Common myeloid progenitor, CD34-positive (primary cell): ENCODE measurements around the gene SSBP3.
"Not testable (repeated sequence)": the region's sequence is repeated elsewhere in the genome, so short reads cannot be mapped to it uniquely, and the experiment has no call there.

ENCODE experiments used
- CTCF ChIA-PET: fragments of 350-600 bp; sonication (Branson Sonifier 250); formaldehyde crosslinking; loops from one replicate; lab custom pipeline; 2021; ENCODE audit warnings: antibody characterized with exemption; lab: Charles Lee
- POLR2A ChIA-PET: fragments of 350-600 bp; sonication (Branson Sonifier 250); formaldehyde crosslinking; loops from one replicate; lab custom pipeline; 2021; ENCODE audit warnings: antibody characterized with exemption; lab: Charles Lee
- DNase-seq, 3 donors: peaks; one replicate each; pipeline versions ENCODE4 v3.0.0 to v3.0.0-alpha.2; 2013
- H3K27ac ChIP-seq, 2 experiments: 1 replicate in 1 of 2; 2 replicates in 1 of 2; pipeline ENCODE4 v1.7.0; 2013; ENCODE audit warnings: inconsistent platforms in 2 of 2, low read length in 2 of 2, mild to moderate bottlenecking in 2 of 2, low read depth in 1 of 2, moderate library complexity in 1 of 2; ENCODE audit not compliant: severe bottlenecking in 2 of 2, insufficient read depth in 1 of 2, poor library complexity in 1 of 2
- H3K27me3 ChIP-seq, 5 experiments: replicated peaks in 2 of 5; 1 replicate in 3 of 5; 2 replicates in 2 of 5; pipeline versions ENCODE4 v1.6.1 to v1.7.0; 2013; ENCODE audit warnings: low read length in 4 of 5, mild to moderate bottlenecking in 2 of 5, moderate library complexity in 2 of 5, inconsistent platforms in 1 of 5; ENCODE audit not compliant: insufficient read depth in 5 of 5, control insufficient read depth in 4 of 5
- H3K36me3 ChIP-seq, 4 experiments: 1 replicate in 2 of 4; 2 replicates in 2 of 4; pipeline versions ENCODE4 v1.6.1 to v1.7.0; 2013; ENCODE audit warnings: low read length in 3 of 4, control low read depth in 1 of 4, mild to moderate bottlenecking in 1 of 4; ENCODE audit not compliant: control insufficient read depth in 4 of 4, insufficient read depth in 4 of 4
- H3K4me1 ChIP-seq, 4 experiments: 1 replicate in 3 of 4; 2 replicates in 1 of 4; pipeline versions ENCODE4 v1.6.1 to v1.7.1; 2013; ENCODE audit warnings: low read length in 3 of 4, mild to moderate bottlenecking in 3 of 4, control low read depth in 1 of 4, inconsistent platforms in 1 of 4, moderate library complexity in 1 of 4; ENCODE audit not compliant: control insufficient read depth in 4 of 4, insufficient read depth in 4 of 4; ENCODE audit errors: control extremely low read depth in 1 of 4
- H3K4me3 ChIP-seq, 7 experiments: 1 replicate in 4 of 7; 2 replicates in 3 of 7; pipeline versions ENCODE4 v1.5.1 to v1.7.0; 2013; ENCODE audit warnings: mild to moderate bottlenecking in 7 of 7, low read length in 6 of 7, moderate library complexity in 6 of 7, inconsistent platforms in 2 of 7, low read depth in 2 of 7, control low read depth in 1 of 7; ENCODE audit not compliant: insufficient read depth in 4 of 7, control insufficient read depth in 1 of 7; ENCODE audit errors: extremely low read depth in 1 of 7
- H3K9me3 ChIP-seq, 5 experiments: 1 replicate in 4 of 5; 2 replicates in 1 of 5; pipeline versions ENCODE4 v1.6.1 to v1.7.1; 2013; ENCODE audit warnings: low read length in 4 of 5, mild to moderate bottlenecking in 2 of 5, inconsistent platforms in 1 of 5, low read depth in 1 of 5, moderate library complexity in 1 of 5; ENCODE audit not compliant: control insufficient read depth in 4 of 5, insufficient read depth in 2 of 5; ENCODE audit errors: control extremely low read depth in 1 of 5
- WGBS: methylation state at CpG from one replicate; pipeline ENCODE4 v1.1.5; 2013; ENCODE audit not compliant: insufficient coverage; 5-methylcytosine and 5-hydroxymethylcytosine counted together

SSBP3 gene

GRCh38 chr1:54234284-54234683, 171.9 kb downstream of the SSBP3 start:
- ChIA-PET CTCF (interaction anchor here (0.9 kb wide), 1 partner anchor 127 kb away, joined by 4 read pairs; no protein-coding TSS in a partner anchor), POLR2A (no interaction called here)
- H3K27me3 ChIP-seq = no peaks in the 10 kb centered on the region
- no peak overlapping the region for H3K4me3 ChIP-seq
- DNase-seq = no peak
- H3K27ac ChIP-seq = no peak overlapping the region
- H3K4me1 ChIP-seq = peaks cover 0 to 14% (median 8%) of the 10 kb centered on the region in 4 experiments
- WGBS = 75% methylated on average over 2 of the region's 2 CpGs
- no peaks in the 10 kb centered on the region for H3K9me3 ChIP-seq
- peaks cover 8 to 52% (median 30%) of the 10 kb centered on the region in 4 experiments for H3K36me3 ChIP-seq

GRCh38 chr1:54233196-54233595, 173.0 kb downstream of the SSBP3 start:
- Histone ChIP-seq H3K4me1 (peaks cover 0 to 24% (median 10%) of the 10 kb centered on the region in 4 experiments), H3K36me3 (peaks cover 8 to 53% (median 28%) of the 10 kb centered on the region in 4 experiments)
- CTCF ChIA-PET, DNase-seq, H3K4me3 ChIP-seq, H3K9me3 ChIP-seq, H3K27ac ChIP-seq, H3K27me3 ChIP-seq, POLR2A ChIA-PET: not testable (repeated sequence)
- no CpG with 5 or more reads among the region's 33 CpGs for WGBS

GRCh38 chr1:54230507-54231339, 175.5 kb downstream of the SSBP3 start:
- Histone ChIP-seq H3K9me3 (no peaks in the 10 kb centered on the region), H3K4me3 (no peak overlapping the region), H3K27ac (no peak overlapping the region), H3K27me3 (no peaks in the 10 kb centered on the region), H3K36me3 (peaks cover 4 to 47% (median 19%) of the 10 kb centered on the region in 4 experiments), H3K4me1 (peaks cover 0 to 28% (median 10%) of the 10 kb centered on the region in 4 experiments)
- CTCF ChIA-PET = no interaction called here
- WGBS = 72% methylated on average over 15 of the region's 15 CpGs
- POLR2A ChIA-PET = no interaction called here
- peak in 2 of 3 donors; percentile 69 to 80 for DNase-seq

GRCh38 chr1:54229281-54229891, 176.8 kb downstream of the SSBP3 start:
- Histone ChIP-seq H3K36me3 (peaks cover 2 to 49% (median 21%) of the 10 kb centered on the region in 4 experiments), H3K9me3 (no peaks in the 10 kb centered on the region), H3K27me3 (no peaks in the 10 kb centered on the region), H3K4me1 (peaks cover 0 to 28% (median 10%) of the 10 kb centered on the region in 4 experiments), H3K4me3 (peak overlapping the region in 1 of 7 experiments; percentile 12), H3K27ac (no peak overlapping the region)
- peak in 2 of 3 donors; percentile 54 to 69 for DNase-seq
- ChIA-PET POLR2A (interaction anchor here (1.0 kb wide), 1 partner anchor 29 kb away, joined by 3 read pairs; the partner anchor contains the start of genes CYB5RL and MRPL37), CTCF (interaction anchor here (0.5 to 1.9 kb wide), 4 partner anchors 50 to 260 kb away, joined by 3 to 4 read pairs (median 3); no protein-coding TSS in a partner anchor)
- WGBS = 14% methylated on average over 6 of the region's 11 CpGs

DNA sequence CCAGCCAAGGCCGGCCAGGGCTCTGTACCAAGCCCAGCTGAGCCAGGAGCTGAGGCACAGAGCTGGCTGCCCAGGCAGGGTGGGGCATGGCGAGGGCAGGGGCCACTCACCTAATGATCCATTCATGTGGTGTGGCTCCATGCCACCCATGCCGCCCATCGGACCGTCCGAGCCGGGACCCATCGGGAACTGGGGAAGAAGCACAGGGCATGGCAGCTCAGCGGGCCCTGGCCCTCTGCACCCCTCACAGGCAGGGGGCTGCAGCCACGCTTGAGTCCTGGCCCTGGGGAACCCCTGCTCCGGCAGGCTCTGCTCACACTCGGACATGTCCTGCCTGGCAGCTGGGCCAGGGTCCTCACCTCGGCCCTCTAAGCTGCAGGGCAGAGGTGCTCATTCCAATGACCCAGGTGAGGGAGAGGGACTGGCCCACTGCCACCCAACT, 177.5 kb downstream of the SSBP3 start:
- ChIA-PET CTCF (interaction anchor here (1.5 to 1.9 kb wide), 2 partner anchors 147 to 158 kb away, joined by 3 to 4 read pairs; no protein-coding TSS in a partner anchor), POLR2A (interaction anchor here (1.0 kb wide), 1 partner anchor 29 kb away, joined by 3 read pairs; the partner anchor contains the start of genes CYB5RL and MRPL37)
- no peak for DNase-seq
- Histone ChIP-seq H3K27me3 (no peaks in the 10 kb centered on the region), H3K27ac (no peak overlapping the region), H3K9me3 (no peaks in the 10 kb centered on the region), H3K36me3 (peaks cover 2 to 48% (median 23%) of the 10 kb centered on the region in 4 experiments), H3K4me1 (peaks cover 0 to 29% (median 11%) of the 10 kb centered on the region in 4 experiments), H3K4me3 (no peak overlapping the region)
- WGBS = 96% methylated on average over 13 of the region's 13 CpGs

GRCh38 chr1:54227891-54228310, 178.3 kb downstream of the SSBP3 start:
- CTCF ChIA-PET = interaction anchor here (0.9 to 1.9 kb wide), 2 partner anchors 146 to 157 kb away, joined by 3 to 4 read pairs; no protein-coding TSS in a partner anchor
- POLR2A ChIA-PET = no interaction called here

More at GRCh38 chr1:54227891-54228310, 178.3 kb downstream of the SSBP3 start:
- no peak overlapping the region for H3K27ac ChIP-seq
- 79% methylated on average over 17 of the region's 17 CpGs for WGBS
- H3K36me3 ChIP-seq = peaks cover 2 to 48% (median 23%) of the 10 kb centered on the region in 4 experiments
- peak in 1 of 3 donors; percentile 13 for DNase-seq
- H3K4me3 ChIP-seq = no peak overlapping the region
- peaks cover 0 to 36% (median 15%) of the 10 kb centered on the region in 4 experiments for H3K4me1 ChIP-seq
- no peaks in the 10 kb centered on the region for H3K9me3 ChIP-seq
- H3K27me3 ChIP-seq = no peaks in the 10 kb centered on the region
